Keratinocyte (primary cell): ENCODE measurements around the gene NUTM2A.
"Not testable (repeated sequence)": the region's sequence is repeated elsewhere in the genome, so short reads cannot be mapped to it uniquely, and the experiment has no call there.

Experiments
- EZH2 ChIP-seq: IDR thresholded peaks from one replicate; pipeline ENCODE4 v1.6.1; 2012; ENCODE audit warnings: inconsistent platforms, mild to moderate bottlenecking, low read length, moderate library complexity
- TF ChIP-seq, protein P1 (sequence below), 3 experiments: IDR thresholded peaks in 1 of 3; conservative IDR thresholded peaks in 1 of 3; optimal IDR thresholded peaks in 1 of 3; 2 replicates in 2 of 3; 3 replicates in 1 of 3; pipeline versions ENCODE3 to v1.5.1; 2011; ENCODE audit warnings: low read length in 3 of 3, mild to moderate bottlenecking in 3 of 3, moderate library complexity in 2 of 3, control low read depth in 1 of 3, inconsistent platforms in 1 of 3; ENCODE audit not compliant: insufficient read depth in 2 of 3; ENCODE audit errors: extremely low read depth in 1 of 3

GRCh38 chr10:87211848-87212247 is 13.4 kb upstream of the NUTM2A start:
- TF ChIP-seq, protein P1, sequence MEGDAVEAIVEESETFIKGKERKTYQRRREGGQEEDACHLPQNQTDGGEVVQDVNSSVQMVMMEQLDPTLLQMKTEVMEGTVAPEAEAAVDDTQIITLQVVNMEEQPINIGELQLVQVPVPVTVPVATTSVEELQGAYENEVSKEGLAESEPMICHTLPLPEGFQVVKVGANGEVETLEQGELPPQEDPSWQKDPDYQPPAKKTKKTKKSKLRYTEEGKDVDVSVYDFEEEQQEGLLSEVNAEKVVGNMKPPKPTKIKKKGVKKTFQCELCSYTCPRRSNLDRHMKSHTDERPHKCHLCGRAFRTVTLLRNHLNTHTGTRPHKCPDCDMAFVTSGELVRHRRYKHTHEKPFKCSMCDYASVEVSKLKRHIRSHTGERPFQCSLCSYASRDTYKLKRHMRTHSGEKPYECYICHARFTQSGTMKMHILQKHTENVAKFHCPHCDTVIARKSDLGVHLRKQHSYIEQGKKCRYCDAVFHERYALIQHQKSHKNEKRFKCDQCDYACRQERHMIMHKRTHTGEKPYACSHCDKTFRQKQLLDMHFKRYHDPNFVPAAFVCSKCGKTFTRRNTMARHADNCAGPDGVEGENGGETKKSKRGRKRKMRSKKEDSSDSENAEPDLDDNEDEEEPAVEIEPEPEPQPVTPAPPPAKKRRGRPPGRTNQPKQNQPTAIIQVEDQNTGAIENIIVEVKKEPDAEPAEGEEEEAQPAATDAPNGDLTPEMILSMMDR (optimal IDR thresholded peaks at IDR 0.05 in 1 of 3, IDR thresholded peaks at IDR 0.05 in 1 of 3, conservative IDR thresholded peaks at IDR 0.05 in 1 of 3; ENCODE audit: extremely low read depth in 1 of 3, insufficient read depth in 2 of 3, low read length in 3 of 3): not testable (repeated sequence)
- not testable (repeated sequence) for TF ChIP-seq EZH2
